ENCODE data around the gene KATNIP.

GRCh38 chr16:27511657-27512448, 38.1 kb upstream of the KATNIP start:
- no peak for TF ChIP-seq CTCF (conservative IDR thresholded peaks at IDR 0.05 in 1 of 2, IDR thresholded peaks at IDR 0.05 in 1 of 2; ENCODE audit: low read depth in 1 of 2, low read length in 2 of 2)
- no peak for TF ChIP-seq EZH2 (IDR thresholded peaks at IDR 0.05; ENCODE audit: low read length, missing control alignments)

Measured in fibroblast of lung (primary cell).